Right forelimb (tissue), 1 donor: ENCODE results near the gene THSD4.
"Not testable (repeated sequence)": the region's sequence is repeated elsewhere in the genome, so short reads cannot be mapped to it uniquely, and the experiment has no call there.

Source experiments
- DNase-seq: peaks from one replicate; pipeline ENCODE4 v3.0.0-alpha.2; 2018

The THSD4 gene

DNA sequence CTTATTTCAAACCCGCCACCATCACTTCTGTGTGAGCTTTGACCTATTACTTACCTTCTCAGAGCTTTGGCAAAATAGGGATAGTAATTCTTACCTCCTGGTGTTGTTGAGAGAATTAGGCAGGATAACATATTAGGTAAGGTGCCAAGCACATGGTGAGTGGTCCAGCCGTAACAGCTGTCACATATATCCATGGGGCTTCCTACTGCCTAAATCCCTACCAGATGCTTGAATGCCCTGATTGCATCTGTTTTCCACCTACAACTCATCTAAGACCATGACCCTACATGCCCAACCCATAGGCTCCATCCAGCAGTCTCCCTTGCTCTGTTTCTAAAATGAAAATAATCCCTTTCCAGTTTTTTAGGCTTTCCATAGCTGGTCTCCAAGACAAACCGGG is 532.8 kb downstream of the THSD4 start:
- DNase-seq: no peak

GRCh38 chr15:71649894-71650293 is 534.6 kb downstream of the THSD4 start:
- no peak for DNase-seq

DNA sequence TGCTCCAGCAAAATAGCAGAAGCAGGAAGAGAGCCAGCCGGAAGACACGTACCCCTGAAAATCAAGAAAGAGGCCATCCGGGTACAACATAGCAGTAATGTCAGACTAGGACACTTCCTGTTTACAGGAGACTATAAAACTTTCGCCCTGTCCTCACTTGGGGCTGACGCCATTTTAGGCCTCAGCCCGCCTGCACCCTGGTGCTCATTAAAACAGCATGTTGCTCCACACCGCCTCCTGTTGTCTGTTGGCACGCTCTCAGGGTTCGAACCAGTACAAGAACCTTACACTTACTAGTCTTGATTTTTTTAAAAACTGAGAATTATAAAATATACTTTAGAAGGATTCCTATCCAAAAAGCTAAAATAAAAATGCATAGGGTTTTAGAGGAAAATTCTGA is 535.3 kb downstream of the THSD4 start:
- DNase-seq: no peak

DNA sequence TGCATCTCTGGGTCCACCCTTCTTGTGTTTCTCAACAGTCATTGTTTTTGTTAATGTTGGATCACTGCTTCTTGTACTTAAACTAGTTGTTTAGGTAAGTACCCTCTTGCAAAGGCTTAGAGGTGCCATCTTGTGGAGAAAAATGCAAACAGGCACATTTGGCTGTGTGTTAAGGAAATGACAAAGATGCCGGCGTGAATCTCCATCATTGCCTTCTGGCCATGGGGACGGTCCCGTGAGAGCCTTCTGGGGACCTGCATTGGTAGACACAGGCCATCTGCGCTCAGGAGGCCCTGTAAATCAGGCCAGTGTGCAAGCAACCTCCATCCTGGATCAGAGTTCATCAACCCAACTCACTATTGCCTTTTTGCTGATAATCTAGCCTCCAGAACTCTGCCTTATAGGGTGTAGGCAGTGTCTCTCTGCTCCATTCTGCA is 536.5 kb downstream of the THSD4 start:
- DNase-seq: no peak

GRCh38 chr15:71654042-71654719 is 538.9 kb downstream of the THSD4 start:
- no peak for DNase-seq

DNA sequence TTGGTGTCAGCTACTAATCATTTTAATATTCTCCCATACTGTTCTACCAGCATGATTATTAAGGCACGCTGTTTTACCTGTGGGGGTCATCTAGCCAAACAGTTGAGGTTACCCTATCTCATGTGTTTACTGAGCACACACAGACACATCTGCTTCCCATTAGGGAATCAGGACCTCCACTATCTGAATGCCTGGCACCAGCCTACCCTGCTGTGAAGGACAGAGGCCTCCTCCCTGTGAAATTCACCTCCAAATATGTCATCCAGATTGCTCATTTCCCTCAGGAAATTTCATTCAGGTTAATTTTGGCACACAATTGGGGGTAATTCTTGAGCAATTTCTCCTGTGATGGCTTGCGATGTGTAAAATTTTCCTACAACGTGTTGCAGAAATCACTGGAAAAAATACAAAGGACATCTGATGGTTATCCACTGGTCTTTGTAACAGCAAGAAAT is 539.5 kb downstream of the THSD4 start:
- DNase-seq: no peak

DNA sequence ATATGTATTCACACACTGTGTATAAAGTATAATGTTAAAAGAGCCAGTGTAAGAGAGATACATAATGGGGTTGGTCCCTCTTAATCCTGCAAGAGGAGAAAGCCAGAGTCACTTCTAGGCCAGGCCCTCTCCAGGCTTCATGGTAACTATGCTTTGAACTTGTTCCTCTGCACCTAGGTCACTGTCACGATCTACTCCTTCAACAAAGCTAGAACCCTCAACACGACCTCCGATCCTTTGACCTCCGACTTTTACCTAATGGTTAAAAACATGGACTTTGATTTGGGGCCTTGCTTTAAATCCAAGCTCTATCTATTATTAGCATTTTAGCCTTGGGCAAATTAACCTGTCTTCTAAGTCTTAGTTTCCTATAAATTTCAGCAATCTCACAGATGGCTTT is 541.2 kb downstream of the THSD4 start:
- DNase-seq: no peak

GRCh38 chr15:71657141-71657540 is 541.9 kb downstream of the THSD4 start:
- no peak for DNase-seq

- no peak for DNase-seq
Measured at GRCh38 chr15:71658036-71658435, 542.8 kb downstream of the THSD4 start.

DNA sequence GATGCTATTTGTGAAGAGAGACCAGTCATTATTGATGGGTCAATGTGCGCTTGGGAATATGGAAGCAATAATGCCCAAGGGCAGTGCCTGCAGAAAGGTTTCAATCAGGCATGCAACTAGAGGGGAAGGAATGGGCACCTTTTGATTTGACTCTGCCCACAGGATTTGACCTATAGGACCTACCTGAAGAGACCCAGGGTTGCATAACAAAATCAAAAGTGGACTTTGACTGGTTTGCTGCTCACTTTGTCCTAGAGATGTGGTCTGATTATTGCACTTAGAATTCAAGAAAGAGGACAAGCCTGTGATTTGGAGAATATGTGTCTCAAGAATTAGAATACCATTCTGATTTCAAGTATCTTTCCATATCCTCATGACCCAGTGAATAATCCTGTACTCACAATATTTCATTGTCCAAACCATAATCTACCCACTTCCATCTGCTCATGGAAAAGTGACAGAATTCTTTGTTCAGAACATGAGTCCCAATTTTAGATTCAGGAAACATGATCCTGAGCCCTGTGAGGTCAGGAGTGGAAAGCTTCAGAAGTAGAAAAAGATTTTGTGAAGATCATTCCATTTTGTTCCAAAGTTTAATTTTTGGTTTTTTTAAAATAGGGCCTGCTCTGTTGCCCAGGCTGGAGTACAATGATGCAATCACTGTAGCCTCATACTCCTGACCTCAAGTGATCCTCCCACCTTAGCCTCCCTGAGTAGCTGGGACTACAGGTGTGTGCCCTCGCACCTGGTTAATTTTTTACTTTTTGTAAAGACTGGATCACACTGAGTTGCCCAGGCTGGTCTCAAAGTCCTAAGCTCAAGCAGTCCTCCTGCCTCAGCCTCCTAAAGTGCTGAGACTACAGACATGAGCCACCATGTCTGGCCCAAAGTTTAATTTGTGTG is 543.8 kb downstream of the THSD4 start:
- no peak for DNase-seq

DNA sequence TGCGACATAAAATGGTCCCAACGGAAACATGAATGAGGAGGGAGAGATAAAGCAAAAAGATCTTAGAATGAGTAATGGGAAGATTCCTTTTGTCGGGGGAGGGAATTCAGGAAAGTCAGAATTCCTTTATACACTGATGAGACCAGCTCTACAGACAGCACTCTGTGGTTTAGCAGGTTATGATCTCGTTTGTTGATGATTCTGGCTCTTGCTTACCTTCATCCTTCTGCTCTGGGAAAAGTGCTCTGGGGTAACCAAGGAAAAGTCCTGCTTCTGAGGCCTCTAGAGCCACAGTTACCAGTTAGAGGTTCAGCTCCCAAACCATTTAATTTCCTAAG is 544.4 kb downstream of the THSD4 start:
- no peak for DNase-seq

- DNase-seq: no peak
Measured at GRCh38 chr15:71660501-71660900, 545.2 kb downstream of the THSD4 start.

GRCh38 chr15:71662306-71662705 is 547.0 kb downstream of the THSD4 start:
- no peak for DNase-seq

GRCh38 chr15:71664622-71665021 is 549.4 kb downstream of the THSD4 start:
- DNase-seq: no peak

DNA sequence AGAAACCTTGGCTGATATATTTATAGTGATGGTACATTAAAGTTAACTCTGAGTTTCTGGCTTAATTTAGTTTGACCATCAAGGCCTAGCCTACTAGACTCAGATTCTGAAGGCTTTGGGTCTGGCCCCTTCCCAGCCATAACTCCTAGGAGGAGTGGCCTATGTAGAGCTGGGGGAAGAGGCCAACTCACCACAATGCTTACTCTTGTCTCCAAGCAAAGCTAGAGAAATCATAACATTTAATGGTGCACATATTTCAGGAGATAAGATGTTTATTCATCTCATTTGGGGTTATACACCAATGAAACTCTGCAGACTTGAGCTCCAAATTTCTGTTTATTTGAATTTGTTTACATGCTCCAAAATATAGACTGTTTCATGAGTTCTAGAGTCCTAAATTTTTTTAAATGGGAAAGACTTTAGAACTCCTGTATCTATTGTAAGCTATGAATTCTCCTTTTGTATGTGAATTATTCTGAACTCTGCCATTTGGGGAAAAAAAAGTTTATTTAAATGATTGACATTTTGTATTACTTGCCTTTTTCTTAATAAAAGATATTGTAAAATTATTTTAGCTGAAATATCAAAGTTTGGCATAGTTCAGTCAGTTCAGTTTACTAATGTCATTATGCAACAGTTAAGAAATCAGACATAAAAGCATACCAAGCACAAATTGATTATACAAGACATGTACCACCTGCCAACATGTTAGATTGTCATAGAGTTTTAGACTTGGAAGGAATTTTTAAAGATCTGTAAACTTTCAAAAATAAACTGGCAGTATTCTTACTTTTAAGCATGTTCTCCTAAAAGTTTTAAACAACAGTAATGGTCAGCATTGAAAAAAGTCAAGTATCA is 551.7 kb downstream of the THSD4 start:
- DNase-seq: no peak

GRCh38 chr15:71669688-71670087 is 554.4 kb downstream of the THSD4 start:
- no peak for DNase-seq

- DNase-seq: not testable (repeated sequence)
Measured at GRCh38 chr15:71670222-71670621, 555.0 kb downstream of the THSD4 start.

DNA sequence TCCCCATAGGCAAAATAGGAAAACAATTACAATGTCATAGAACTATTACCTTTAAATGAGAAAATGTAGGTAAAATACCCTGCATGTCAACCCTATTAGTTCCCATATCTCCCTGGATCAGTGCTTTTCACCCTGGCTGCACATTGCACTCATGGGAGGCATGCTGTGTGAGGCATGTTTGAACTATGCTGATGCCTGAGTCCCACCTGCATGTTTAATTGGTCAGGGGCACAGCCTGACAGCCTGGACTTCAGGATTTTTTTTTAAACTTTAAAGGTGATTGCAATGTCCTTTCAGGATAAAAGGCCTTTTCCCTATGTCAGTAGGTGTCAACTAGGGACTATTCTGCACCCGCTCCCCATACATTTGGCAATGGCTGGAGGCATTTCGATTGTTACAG is 559.1 kb downstream of the THSD4 start:
- DNase-seq: no peak

DNA sequence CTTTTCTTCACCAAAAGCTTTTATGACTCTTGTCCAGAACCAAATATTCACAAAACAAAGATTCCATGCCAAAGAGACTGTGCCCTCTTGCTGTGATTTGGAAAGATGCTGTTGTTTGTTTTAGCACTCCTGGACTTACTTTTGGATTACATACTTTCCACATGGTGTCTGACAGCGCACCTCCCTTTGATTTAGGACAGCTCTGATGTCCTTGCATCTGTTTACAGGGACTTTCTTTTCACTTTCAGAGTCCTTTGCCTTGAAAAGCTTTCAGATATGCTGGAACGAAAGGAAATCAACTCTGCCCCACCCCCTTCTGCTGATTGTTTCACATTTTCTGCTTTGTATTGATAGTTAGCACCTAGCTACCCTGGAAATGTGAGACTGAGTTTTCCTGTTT is 562.1 kb downstream of the THSD4 start:
- DNase-seq: no peak

- DNase-seq: no peak
Measured at GRCh38 chr15:71677766-71678165, 562.5 kb downstream of the THSD4 start.

- no peak for DNase-seq
Measured at GRCh38 chr15:71678191-71678590, 562.9 kb downstream of the THSD4 start.

- DNase-seq: no peak
Measured at GRCh38 chr15:71678605-71679004, 563.3 kb downstream of the THSD4 start.

DNA sequence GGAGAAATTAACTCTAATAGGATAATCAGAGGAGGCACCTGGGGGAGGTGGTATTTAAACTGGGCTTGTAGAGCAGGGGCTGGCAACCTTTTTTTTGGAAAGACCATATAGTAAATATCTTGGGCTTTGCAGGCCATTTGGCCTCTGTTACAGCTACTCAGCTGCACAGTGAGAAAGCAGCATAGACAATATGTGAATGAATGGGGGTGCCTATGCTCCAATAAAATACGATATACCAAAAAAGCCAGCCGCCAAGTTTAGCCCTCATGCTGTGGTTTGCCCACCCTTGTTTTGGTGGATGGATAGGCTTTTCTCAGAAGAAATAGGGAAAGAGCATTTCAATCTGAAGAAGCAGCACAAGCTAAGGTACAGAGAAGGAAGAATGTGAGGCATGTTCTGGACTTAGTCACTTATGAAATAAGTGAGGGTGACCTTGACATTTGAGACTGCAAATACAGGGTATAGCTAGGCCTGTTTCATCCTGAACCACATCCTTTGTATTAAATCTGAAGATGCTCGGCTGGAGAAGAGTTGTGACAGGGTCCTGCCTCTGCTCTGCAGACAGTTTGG is 564.0 kb downstream of the THSD4 start:
- DNase-seq: no peak
